Measurements from ENCODE around the gene NOTCH4. TPM values are rescaled to one million over a fixed set of nuclear protein-coding genes. Genes with fewer than 3 reads are reported as not detected.

NOTCH4 gene
- total and polyA plus RNA-seq, 9 of the 15 experiments (the other 6 are each of a cell fraction or from before 2014, with no cell fraction given), result 0.24 to 4.3 (median 1.7) TPM

- peak; percentile 74; the same call in 1 of the 2 replicates for TF ChIP-seq DEAF1 (CRISPR knock-in tag; IDR thresholded peaks at IDR 0.05)
- TF ChIP-seq KAT8 (IDR thresholded peaks at IDR 0.05; ENCODE audit: low read depth), result no peak
- 0 out of 2 replicates have a peak, but pooled peaks have one; percentile 35 for TF ChIP-seq ZKSCAN1 (IDR thresholded peaks at IDR 0.05; ENCODE audit: low read depth, low read length)
- TF ChIP-seq ATF2 (CRISPR knock-in tag; IDR thresholded peaks at IDR 0.05), result no peak
- TF ChIP-seq FOSL1 (tag; conservative IDR thresholded peaks at IDR 0.05), result peak; percentile 30; the same call in 1 of the 2 replicates
- TF ChIP-seq MYNN (IDR thresholded peaks at IDR 0.05), result peak; percentile 24; the same call in 1 of the 2 replicates
- no peak for TF ChIP-seq MYNN (CRISPR knock-in tag; IDR thresholded peaks at IDR 0.05)
- peak; percentile 79 to 94 (median 83) for TF ChIP-seq CTCF (IDR thresholded peaks at IDR 0.05 in 2 of 3, conservative IDR thresholded peaks at IDR 0.05 in 1 of 3; ENCODE audit: insufficient read depth in 2 of 3, low read depth in 1 of 3, low read length in 3 of 3)
- peak; percentile 53 for TF ChIP-seq CBFA2T2 (conservative IDR thresholded peaks at IDR 0.05)
- TF ChIP-seq NR1H2 (CRISPR knock-in tag; IDR thresholded peaks at IDR 0.05), result 0 out of 2 replicates have a peak, but pooled peaks have one; percentile 76
- no peak for TF ChIP-seq ZNF311 (CRISPR knock-in tag; IDR thresholded peaks at IDR 0.05)
- TF ChIP-seq ZNF507 (tag; conservative IDR thresholded peaks at IDR 0.05), result no peak
- TF ChIP-seq BRD9 (IDR thresholded peaks at IDR 0.05; ENCODE audit: low read depth, partially characterized antibody), result peak; percentile 75
- TF ChIP-seq KLF16 (IDR thresholded peaks at IDR 0.05), result peak; percentile 67; the same call in 1 of the 2 replicates
- TF ChIP-seq CHAMP1 (IDR thresholded peaks at IDR 0.05), result no peak
- TF ChIP-seq ESRRA (IDR thresholded peaks at IDR 0.05; ENCODE audit: borderline replicate concordance, low read depth), result peak; percentile 29
- TF ChIP-seq TCF3 (CRISPR knock-in tag; IDR thresholded peaks at IDR 0.05), result peak; percentile 44
- TF ChIP-seq E2F3 (CRISPR knock-in tag; IDR thresholded peaks at IDR 0.05), result no peak; the same call in 1 of the 2 replicates
- peak; percentile 78 for TF ChIP-seq EGR1 (conservative IDR thresholded peaks at IDR 0.05)
- TF ChIP-seq L3MBTL2 (IDR thresholded peaks at IDR 0.05), result peak; percentile 80; the same call in 1 of the 2 replicates
- peak; percentile 85; the same call in 1 of the 2 replicates for TF ChIP-seq ZNF282 (CRISPR knock-in tag; IDR thresholded peaks at IDR 0.05)
These were observed 69.2 kb downstream of the NOTCH4 start (continued) for GRCh38 chr6:32154514-32155161.

All from K562 (cell line).